Cardiac septum (tissue), 1 donor: ENCODE data around the gene CD300E. TPM values are rescaled to one million over a fixed set of nuclear protein-coding genes. Genes with fewer than 3 reads are reported as not detected.
"Not testable (repeated sequence)": the region's sequence is repeated elsewhere in the genome, so short reads cannot be mapped to it uniquely, and the experiment has no call there.

Experiments used
- DNase-seq: peaks from one replicate; pipeline ENCODE4 v3.0.0-alpha.2; 2020; ENCODE audit warnings: low spot score
- intact Hi-C: fragments of 100-400 bp; cut with DNase I; formaldehyde crosslinking; loops from one replicate; pipeline ENCODE4 v1.14.0; 2022
- total RNA-seq: library from RNA; stranded (reverse); fragmentation: NEBNext Ultra II Directional; extraction: Animal tissue kit (Norgen Biotek cat#: 25700); gene quantifications from one replicate; pipeline ENCODE4 v1.2.1, GENCODE V29; 2021
- donor health status: DM: no; HTN: no; CAD: no.

The CD300E gene
- total RNA-seq, 1 donor from 2014 or later, result 0.67 TPM

- intact Hi-C loops, result no loop called here
- DNase-seq, result no peak
Measured at GRCh38 chr17:74637265-74637664, 13.7 kb upstream of the CD300E start.

DNA sequence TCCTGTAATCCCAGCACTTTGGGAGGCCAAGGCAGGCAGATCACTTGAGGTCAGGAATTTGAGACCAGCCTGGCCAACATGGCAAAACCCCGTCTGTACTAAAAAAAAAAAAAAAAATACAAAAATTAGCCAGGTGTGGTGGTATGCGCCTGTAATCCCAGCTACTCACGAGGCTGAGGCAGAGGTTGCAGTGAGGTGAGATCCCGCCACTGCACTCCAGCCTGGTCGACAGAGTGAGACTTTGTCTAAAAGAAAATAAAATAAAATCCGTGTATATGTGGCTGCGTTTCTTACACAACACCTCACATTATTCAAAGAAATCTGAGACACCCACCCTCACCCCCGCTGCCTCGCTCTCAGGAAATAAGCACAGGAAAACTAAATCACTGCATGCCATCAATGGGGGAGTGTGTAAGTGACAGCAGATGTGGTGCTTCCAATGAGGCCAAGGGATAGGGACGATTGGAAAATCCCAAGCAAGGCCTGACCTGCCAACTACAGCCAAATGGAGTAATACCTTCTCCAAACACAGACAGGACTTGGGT lies 13.1 kb upstream of the CD300E start:
- DNase-seq, intact Hi-C loops: not testable (repeated sequence)

DNA sequence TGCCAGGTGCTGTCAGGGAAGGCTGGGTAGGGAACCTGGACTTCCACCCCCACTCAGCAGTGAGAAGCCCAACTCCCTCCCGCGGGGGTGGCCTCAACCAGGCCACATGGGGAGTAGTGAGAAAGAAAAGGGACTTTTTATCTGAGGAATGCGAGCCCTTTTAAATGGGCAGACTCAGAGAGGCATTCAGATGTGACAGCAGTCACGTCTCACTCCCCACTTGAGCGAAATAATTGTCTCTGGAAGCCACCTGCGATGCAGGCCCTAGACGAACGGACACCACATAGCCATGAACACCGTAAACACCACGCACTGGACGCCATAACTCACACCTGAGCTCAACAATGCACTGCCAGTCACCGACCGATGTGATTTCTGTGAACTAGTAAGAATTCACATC lies 11.9 kb upstream of the CD300E start:
- intact Hi-C loops, result no loop called here
- no peak for DNase-seq

- intact Hi-C loops, result no loop called here
- DNase-seq, result no peak
Measured at GRCh38 chr17:74633326-74633725, 9.8 kb upstream of the CD300E start.

- DNase-seq, result no peak
- intact Hi-C loops, result no loop called here
Measured at GRCh38 chr17:74632617-74633016, 9.1 kb upstream of the CD300E start.

DNA sequence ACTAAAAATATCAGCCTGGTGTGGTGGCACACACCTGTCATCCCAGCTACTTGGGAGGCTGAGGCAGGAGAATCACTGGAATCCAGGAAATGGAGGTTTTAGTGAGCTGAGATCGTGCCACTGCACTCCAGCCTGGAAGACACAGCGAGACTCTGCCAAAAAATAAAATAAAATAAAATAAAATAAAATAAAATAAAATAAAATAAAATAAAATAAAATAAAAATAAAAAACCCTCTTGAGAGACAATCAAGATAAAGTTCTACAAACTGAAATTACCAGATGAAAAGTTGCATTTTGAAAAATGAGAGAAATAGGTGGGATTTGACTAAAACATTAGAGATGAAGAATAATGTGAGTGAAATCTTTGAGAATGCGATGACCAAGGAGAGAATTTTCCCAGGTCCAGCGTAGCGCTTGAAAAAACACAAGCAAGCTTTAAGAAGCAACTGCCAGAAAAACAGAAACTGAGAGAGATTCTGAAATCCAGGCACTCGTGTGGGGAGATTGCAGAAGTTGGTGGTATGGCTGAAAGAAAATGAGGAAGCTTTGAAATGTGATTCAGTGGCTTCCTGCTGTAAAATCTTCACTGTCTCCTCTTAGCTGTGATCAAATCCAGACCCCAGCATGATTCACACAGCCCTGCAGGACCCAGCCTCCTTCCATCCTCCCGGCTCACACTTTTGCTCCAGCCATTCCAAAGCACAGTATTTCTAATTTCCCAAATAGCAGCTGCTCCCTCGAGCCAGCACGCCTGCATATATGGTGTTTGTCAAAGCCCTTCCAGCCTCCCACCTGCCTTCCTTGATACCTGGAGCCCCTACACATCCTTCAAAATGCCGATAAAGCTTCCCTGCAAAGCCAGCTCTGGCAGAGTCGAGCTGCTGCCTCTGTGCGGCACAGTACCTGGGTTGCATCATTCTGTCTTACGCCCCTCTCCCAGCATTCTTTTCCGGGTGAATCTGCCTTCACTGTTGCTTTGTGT lies 8.2 kb upstream of the CD300E start:
- intact Hi-C loops, result no loop called here
- DNase-seq, result no peak

DNA sequence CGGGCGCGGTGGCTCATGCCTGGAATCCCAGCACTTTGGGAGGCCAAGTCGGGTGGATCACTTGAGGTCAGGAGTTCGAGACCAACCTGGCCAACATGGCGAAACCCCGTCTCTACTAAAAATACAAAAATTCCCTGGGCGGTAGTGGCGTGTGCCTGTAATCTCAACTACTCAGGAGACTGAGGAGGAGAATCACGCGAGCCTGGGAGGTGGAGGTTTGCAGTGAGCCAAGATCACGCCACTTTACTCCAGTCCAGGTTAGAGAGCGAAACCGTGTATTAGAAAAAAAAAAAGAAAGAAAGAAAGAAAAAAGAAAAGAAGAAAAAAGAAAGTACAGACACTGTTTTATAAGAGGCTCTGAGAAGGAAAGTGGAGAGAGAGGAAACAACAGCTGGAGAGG lies 6.7 kb upstream of the CD300E start:
- DNase-seq, intact Hi-C loops: not testable (repeated sequence)

- intact Hi-C loops, result no loop called here
- no peak for DNase-seq
Measured at GRCh38 chr17:74625661-74626060, 2.1 kb upstream of the CD300E start.

GRCh38 chr17:74624131-74624530 lies 593 bp upstream of the CD300E start:
- intact Hi-C loops, result no loop called here
- DNase-seq, result no peak

GRCh38 chr17:74619077-74619673 lies 4.4 kb downstream of the CD300E start:
- no peak for DNase-seq
- intact Hi-C loops, result no loop called here

- intact Hi-C loops, result no loop called here
- DNase-seq, result no peak
Measured at GRCh38 chr17:74618451-74618850, 5.1 kb downstream of the CD300E start.

DNA sequence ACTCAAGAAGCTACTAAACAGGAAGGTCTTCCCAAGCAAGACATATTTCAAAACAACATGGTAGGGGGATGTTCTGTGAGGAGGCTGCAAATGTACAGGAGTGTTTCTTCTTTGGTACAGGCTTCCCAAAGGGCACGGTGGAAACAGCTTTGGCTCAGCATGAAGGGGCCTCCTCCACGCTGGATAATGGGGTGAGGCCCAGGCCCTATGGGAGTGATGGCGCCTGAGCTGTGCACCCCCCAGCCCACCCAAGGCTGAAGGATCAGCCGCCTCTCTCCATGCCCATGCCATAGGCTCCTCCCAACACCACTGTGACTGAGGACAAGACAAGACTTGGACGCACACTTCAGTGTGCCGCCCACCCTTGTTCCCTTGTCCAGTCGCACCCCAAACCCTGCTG lies 6.8 kb downstream of the CD300E start:
- no peak for DNase-seq
- intact Hi-C loops, result no loop called here

DNA sequence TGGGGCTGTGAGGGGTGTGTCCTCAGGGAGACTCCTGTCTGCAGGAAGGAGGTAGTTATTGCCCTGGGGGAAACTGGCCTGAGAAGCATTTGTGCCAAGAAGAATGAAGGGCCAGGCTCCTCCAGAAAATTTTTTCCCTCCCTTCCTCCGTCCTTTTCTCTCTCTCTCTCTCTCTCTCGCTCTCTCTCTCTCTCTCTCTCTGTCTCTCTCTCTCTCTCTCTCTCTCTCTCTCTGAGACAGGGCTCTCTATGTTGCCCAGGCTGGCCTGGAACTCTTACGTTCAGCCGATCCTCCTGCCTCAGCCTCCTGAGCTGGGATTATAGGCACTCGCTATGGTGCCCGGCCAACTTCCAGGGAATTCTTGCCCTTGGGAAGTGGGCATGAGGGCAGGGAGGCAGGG lies 11.5 kb downstream of the CD300E start:
- intact Hi-C loops, result no loop called here
- no peak for DNase-seq

DNA sequence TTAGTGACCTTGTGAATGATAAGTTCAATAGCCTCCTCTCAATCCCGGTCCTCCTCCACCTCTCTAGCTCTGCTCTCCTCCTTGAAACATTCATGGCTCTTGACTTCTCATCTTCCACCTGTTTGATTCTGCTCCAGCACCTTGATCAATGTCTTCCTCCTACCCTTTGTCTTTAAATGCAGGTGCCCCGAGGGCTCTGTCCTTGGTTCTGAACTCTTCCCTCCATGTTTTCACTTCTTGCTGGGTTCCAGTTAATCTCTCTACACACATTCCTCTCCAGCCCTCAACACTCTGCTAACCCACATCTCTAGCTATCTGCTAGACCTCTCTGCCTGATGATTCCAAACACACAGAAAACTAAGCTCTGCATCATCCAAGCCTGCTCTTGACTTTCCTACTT lies 13.4 kb downstream of the CD300E start:
- intact Hi-C loops, result no loop called here
- no peak for DNase-seq

- intact Hi-C loops, result no loop called here
- DNase-seq, result no peak
Measured at GRCh38 chr17:74608511-74608910, 15.0 kb downstream of the CD300E start.

GRCh38 chr17:74607221-74607620 lies 16.3 kb downstream of the CD300E start:
- no peak for DNase-seq
- intact Hi-C loops, result no loop called here

GRCh38 chr17:74606050-74606449 lies 17.5 kb downstream of the CD300E start:
- DNase-seq, result no peak
- intact Hi-C loops, result no loop called here

- intact Hi-C loops, result no loop called here
- DNase-seq, result no peak
Measured at GRCh38 chr17:74605361-74605760, 18.2 kb downstream of the CD300E start.

GRCh38 chr17:74604761-74605160 lies 18.8 kb downstream of the CD300E start:
- intact Hi-C loops, result no loop called here
- no peak for DNase-seq

DNA sequence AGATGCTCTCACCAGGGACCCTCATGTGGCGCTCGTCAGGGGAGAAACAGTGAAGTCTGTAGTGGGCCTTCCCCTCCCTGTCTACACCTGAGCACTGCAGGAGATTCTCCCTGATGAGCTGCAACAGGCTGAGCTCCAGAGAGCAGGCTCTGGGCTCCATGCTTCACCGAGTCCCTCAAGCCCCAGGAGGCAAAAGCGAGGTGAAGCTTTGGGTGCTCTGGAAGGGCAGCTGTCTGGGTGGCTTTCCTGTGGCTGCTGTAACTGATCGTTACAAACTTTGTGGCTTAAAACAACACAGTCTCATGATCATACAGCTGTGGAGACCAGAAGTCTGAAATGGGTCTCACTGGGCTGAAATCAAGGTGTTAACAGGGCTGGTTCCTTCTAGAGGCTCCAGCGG lies 19.3 kb downstream of the CD300E start:
- DNase-seq, result no peak
- intact Hi-C loops, result no loop called here

GRCh38 chr17:74603746-74604145 lies 19.8 kb downstream of the CD300E start:
- intact Hi-C loops, result no loop called here
- DNase-seq, result no peak
